Measurements from ENCODE around the gene THBD. TPM values are rescaled to one million over a fixed set of nuclear protein-coding genes. Genes with fewer than 3 reads are reported as not detected.

THBD gene
- 15.6 and 15.7 TPM in 2 replicates for total RNA-seq (2014; rRNA removed; shearing (Covaris generic))
- 5.9 and 7.4 TPM in 2 replicates for polyA plus RNA-seq (2016; fragmentation: Nextera tagmentation; extraction: Ambion mirVana)

GRCh38 chr20:23049201-23050075 lies at the start of gene THBD:
THBD (minus strand) TSS chr20:23049672; CDS start chr20:23049504, 168 bp downstream.
- in situ Hi-C loops (cut with MboI), result loop anchor here (10.0 to 25.0 kb wide), 2 partner anchors 188 to 285 kb away; no protein-coding TSS in a partner anchor
- Histone ChIP-seq H3K79me2 (ENCODE audit: insufficient read depth) (peaks cover 5% of the 10 kb centered on the region), H3K4me2 (ENCODE audit: unreplicated experiment) (peak within 1 kb of the TSS; percentile 94), H3F3A (ENCODE audit: insufficient read depth) (peaks cover 26% of the 10 kb centered on the region), H3K4me1 (ENCODE audit: insufficient read depth) (peaks cover 10% of the 10 kb centered on the region; the same call in 1 of the 2 replicates), H3K27ac (peak within 1 kb of the TSS; percentile 47), H2AFZ (peak within 1 kb of the TSS; percentile 94), H3K4me3 (peak within 1 kb of the TSS; percentile 77), H3K9ac (peak within 1 kb of the TSS; percentile 85), H3K27me3 (replicated peaks; ENCODE audit: insufficient read depth) (no peaks in the 10 kb centered on the region), H4K20me1 (ENCODE audit: insufficient read depth) (no peaks in the 10 kb centered on the region), H3K36me3 (ENCODE audit: low read depth) (no peaks in the 10 kb centered on the region), H3K9me2 (ENCODE audit: insufficient read depth) (no peaks in the 10 kb centered on the region), H3K9me3 (ENCODE audit: low read depth) (no peaks in the 10 kb centered on the region)
- WGBS, 2 experiments (ENCODE audit: low coverage in 1 of 2, low lambda C conversion rate in 2 of 2, missing lambda C conversion rate in 2 of 2), result 1 to 2% methylated on average over 54 to 67 of the region's 79 CpGs
- TF ChIP-seq EZH2phosphoT487 (IDR thresholded peaks at IDR 0.05; ENCODE audit: insufficient read depth, low read depth), result no peak
- no peak for TF ChIP-seq EZH2 (IDR thresholded peaks at IDR 0.05; ENCODE audit: insufficient read depth, poor library complexity, severe bottlenecking)
- peak; percentile 85 for DNase-seq

- 79% methylated on average over 16 of the region's 16 CpGs for WGBS, 2 experiments (ENCODE audit: low coverage in 1 of 2, low lambda C conversion rate in 2 of 2, missing lambda C conversion rate in 2 of 2)
- no peaks in the 10 kb centered on the region for H3K36me3 ChIP-seq (ENCODE audit: low read depth)
- no peaks in the 10 kb centered on the region for H3F3A ChIP-seq (ENCODE audit: insufficient read depth)
- no peak for DNase-seq
- TF ChIP-seq EZH2 (IDR thresholded peaks at IDR 0.05; ENCODE audit: insufficient read depth, poor library complexity, severe bottlenecking) (no peak), EZH2phosphoT487 (IDR thresholded peaks at IDR 0.05; ENCODE audit: insufficient read depth, low read depth) (no peak)
- H3K4me2 ChIP-seq (ENCODE audit: unreplicated experiment), result no peak overlapping the region
- H2AFZ ChIP-seq, result no peak overlapping the region
- H3K79me2 ChIP-seq (ENCODE audit: insufficient read depth), result no peaks in the 10 kb centered on the region
- H3K27me3 ChIP-seq (replicated peaks; ENCODE audit: insufficient read depth), result no peaks in the 10 kb centered on the region
- H3K9me3 ChIP-seq (ENCODE audit: low read depth), result no peaks in the 10 kb centered on the region
- no peaks in the 10 kb centered on the region for H3K4me1 ChIP-seq (ENCODE audit: insufficient read depth)
- H3K9me2 ChIP-seq (ENCODE audit: insufficient read depth), result no peaks in the 10 kb centered on the region
- no peak overlapping the region for H3K9ac ChIP-seq
- no peak overlapping the region for H3K27ac ChIP-seq
- in situ Hi-C loops (cut with MboI), result no loop called here
- H4K20me1 ChIP-seq (ENCODE audit: insufficient read depth), result no peaks in the 10 kb centered on the region
- H3K4me3 ChIP-seq, result no peak overlapping the region
Observed at GRCh38 chr20:23097636-23098580, 48.4 kb upstream of the THBD start.

GRCh38 chr20:23096986-23097520 lies 47.6 kb upstream of the THBD start:
- H3K4me3 ChIP-seq, result no peak overlapping the region
- no peak overlapping the region for H3K27ac ChIP-seq
- no peak for DNase-seq
- H3K36me3 ChIP-seq (ENCODE audit: low read depth), result no peaks in the 10 kb centered on the region
- TF ChIP-seq EZH2phosphoT487 (IDR thresholded peaks at IDR 0.05; ENCODE audit: insufficient read depth, low read depth) (no peak), EZH2 (IDR thresholded peaks at IDR 0.05; ENCODE audit: insufficient read depth, poor library complexity, severe bottlenecking) (no peak)
- H3K4me1 ChIP-seq (ENCODE audit: insufficient read depth), result no peaks in the 10 kb centered on the region
- no peaks in the 10 kb centered on the region for H3K79me2 ChIP-seq (ENCODE audit: insufficient read depth)
- H3K9me3 ChIP-seq (ENCODE audit: low read depth), result no peaks in the 10 kb centered on the region
- H4K20me1 ChIP-seq (ENCODE audit: insufficient read depth), result no peaks in the 10 kb centered on the region
- no peak overlapping the region for H2AFZ ChIP-seq
- peaks cover 5% of the 10 kb centered on the region for H3K27me3 ChIP-seq (replicated peaks; ENCODE audit: insufficient read depth)
- in situ Hi-C loops (cut with MboI), result no loop called here
- no peak overlapping the region for H3K4me2 ChIP-seq (ENCODE audit: unreplicated experiment)
- H3F3A ChIP-seq (ENCODE audit: insufficient read depth), result no peaks in the 10 kb centered on the region
- no peaks in the 10 kb centered on the region for H3K9me2 ChIP-seq (ENCODE audit: insufficient read depth)
- WGBS, 2 experiments (ENCODE audit: low coverage in 1 of 2, low lambda C conversion rate in 2 of 2, missing lambda C conversion rate in 2 of 2), result 83 to 89% methylated on average over 11 of the region's 11 CpGs
- no peak overlapping the region for H3K9ac ChIP-seq

- Histone ChIP-seq H4K20me1 (ENCODE audit: insufficient read depth) (no peaks in the 10 kb centered on the region), H3K4me2 (ENCODE audit: unreplicated experiment) (no peak overlapping the region), H3K9ac (no peak overlapping the region), H2AFZ (no peak overlapping the region), H3F3A (ENCODE audit: insufficient read depth) (no peaks in the 10 kb centered on the region), H3K79me2 (ENCODE audit: insufficient read depth) (no peaks in the 10 kb centered on the region), H3K4me1 (ENCODE audit: insufficient read depth) (no peaks in the 10 kb centered on the region), H3K27me3 (replicated peaks; ENCODE audit: insufficient read depth) (peaks cover 8% of the 10 kb centered on the region), H3K9me2 (ENCODE audit: insufficient read depth) (no peaks in the 10 kb centered on the region), H3K36me3 (ENCODE audit: low read depth) (no peaks in the 10 kb centered on the region), H3K27ac (no peak overlapping the region), H3K4me3 (no peak overlapping the region), H3K9me3 (ENCODE audit: low read depth) (no peaks in the 10 kb centered on the region)
- no peak for DNase-seq
- TF ChIP-seq EZH2 (IDR thresholded peaks at IDR 0.05; ENCODE audit: insufficient read depth, poor library complexity, severe bottlenecking), result no peak
- TF ChIP-seq EZH2phosphoT487 (IDR thresholded peaks at IDR 0.05; ENCODE audit: insufficient read depth, low read depth), result no peak
- in situ Hi-C loops (cut with MboI), result no loop called here
- 75 to 76% methylated on average over 3 of the region's 3 CpGs for WGBS, 2 experiments (ENCODE audit: low coverage in 1 of 2, low lambda C conversion rate in 2 of 2, missing lambda C conversion rate in 2 of 2)
Observed at GRCh38 chr20:23096097-23096496, 46.6 kb upstream of the THBD start.

Data from GM23248 (cell line).